Spleen (tissue), 7 donors: Measurements from ENCODE around the gene GARIN5B.

Experiments
- POLR2A ChIP-seq, 3 donors: fragments of 450-650 bp; IDR thresholded peaks; one replicate each; pipeline ENCODE4 v1.5.1; 2017; ENCODE audit warnings: antibody characterized with exemption in 3 of 3, mild to moderate bottlenecking in 1 of 3
- TF ChIP-seq, protein P1 (sequence below), 11 experiments: fragments of 200-600 bp in 7 of 11; fragments of 450-650 bp in 4 of 11; sonication (generic) in 4 of 11; IDR thresholded peaks in 8 of 11; conservative IDR thresholded peaks in 3 of 11; 1 replicate in 7 of 11; 2 replicates in 4 of 11; pipeline versions ENCODE4 v1.4.0 to v1.8.0; 2016 to 2021; ENCODE audit warnings: antibody characterized with exemption in 11 of 11, inconsistent platforms in 4 of 11, mild to moderate bottlenecking in 1 of 11
- donor health status: DM: no; HTN: no; CAD: no; lungs with moderate emphysema.
- donor health status: DM: no; HTN: no; CAD: no.
- donor health status: DM: no; HTN: no; CAD: no.

DNA sequence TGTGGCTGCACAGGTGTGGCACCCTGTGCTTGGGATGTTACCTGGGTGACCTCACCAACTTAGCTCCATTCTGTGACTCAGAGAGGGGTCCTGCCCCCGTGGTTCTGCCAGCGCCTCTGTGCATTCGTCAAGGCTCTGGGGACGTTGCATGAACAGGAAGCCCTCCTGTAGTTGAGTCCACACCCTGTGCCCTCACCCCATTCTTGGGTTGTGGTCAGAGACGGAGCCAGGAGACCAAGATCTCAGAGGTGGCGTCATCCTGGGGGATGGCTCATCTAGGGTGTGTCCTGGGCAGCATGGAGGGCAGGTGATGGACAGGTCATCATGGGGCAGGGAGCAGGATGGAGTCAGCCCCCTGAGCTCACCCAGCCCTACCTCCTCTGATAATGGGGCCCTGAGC lies 11.0 kb downstream of the GARIN5B start:
- TF ChIP-seq, protein P1, sequence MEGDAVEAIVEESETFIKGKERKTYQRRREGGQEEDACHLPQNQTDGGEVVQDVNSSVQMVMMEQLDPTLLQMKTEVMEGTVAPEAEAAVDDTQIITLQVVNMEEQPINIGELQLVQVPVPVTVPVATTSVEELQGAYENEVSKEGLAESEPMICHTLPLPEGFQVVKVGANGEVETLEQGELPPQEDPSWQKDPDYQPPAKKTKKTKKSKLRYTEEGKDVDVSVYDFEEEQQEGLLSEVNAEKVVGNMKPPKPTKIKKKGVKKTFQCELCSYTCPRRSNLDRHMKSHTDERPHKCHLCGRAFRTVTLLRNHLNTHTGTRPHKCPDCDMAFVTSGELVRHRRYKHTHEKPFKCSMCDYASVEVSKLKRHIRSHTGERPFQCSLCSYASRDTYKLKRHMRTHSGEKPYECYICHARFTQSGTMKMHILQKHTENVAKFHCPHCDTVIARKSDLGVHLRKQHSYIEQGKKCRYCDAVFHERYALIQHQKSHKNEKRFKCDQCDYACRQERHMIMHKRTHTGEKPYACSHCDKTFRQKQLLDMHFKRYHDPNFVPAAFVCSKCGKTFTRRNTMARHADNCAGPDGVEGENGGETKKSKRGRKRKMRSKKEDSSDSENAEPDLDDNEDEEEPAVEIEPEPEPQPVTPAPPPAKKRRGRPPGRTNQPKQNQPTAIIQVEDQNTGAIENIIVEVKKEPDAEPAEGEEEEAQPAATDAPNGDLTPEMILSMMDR (IDR thresholded peaks at IDR 0.05 in 8 of 11, conservative IDR thresholded peaks at IDR 0.05 in 3 of 11): no peak
- no peak for TF ChIP-seq POLR2A (IDR thresholded peaks at IDR 0.05)
